Uterus (tissue), 4 donors: ENCODE results near the gene ELMO1. TPM values are rescaled to one million over a fixed set of nuclear protein-coding genes. Genes with fewer than 3 reads are reported as not detected.

ENCODE experiments used
- DNase-seq, 2 donors: peaks; one replicate each; pipeline ENCODE4 v3.0.0-alpha.2; 2019 to 2020
- H3K27ac ChIP-seq, 2 donors: fragments of 200-600 bp; sonication (generic); 1 replicate in 1 of 2; 2 replicates in 1 of 2; pipeline ENCODE4 v1.5.1; 2016 to 2018
- H3K27me3 ChIP-seq, 2 donors: fragments of 200-600 bp; sonication (generic); one replicate each; pipeline ENCODE4 v1.5.1; 2018 to 2019; ENCODE audit warnings: control low read depth in 1 of 2
- H3K36me3 ChIP-seq, 2 donors: fragments of 200-600 bp; sonication (generic); one replicate each; pipeline ENCODE4 v1.5.1; 2019; ENCODE audit warnings: control low read depth in 1 of 2
- H3K4me1 ChIP-seq, 2 donors: fragments of 200-600 bp; sonication (generic); one replicate each; pipeline ENCODE4 v1.5.1; 2018 to 2019; ENCODE audit warnings: control low read depth in 1 of 2
- H3K4me3 ChIP-seq, 2 donors: fragments of 200-600 bp; sonication (generic); 1 replicate in 1 of 2; 2 replicates in 1 of 2; pipeline ENCODE4 v1.5.1; 2018 to 2019; ENCODE audit warnings: mild to moderate bottlenecking in 1 of 2
- H3K9me3 ChIP-seq, 2 donors: fragments of 200-600 bp; sonication (generic); one replicate each; pipeline ENCODE4 v1.5.1; 2019; ENCODE audit warnings: control low read depth in 1 of 2
- POLR2A ChIP-seq, 2 donors: fragments of 450-650 bp; IDR thresholded peaks; one replicate each; pipeline ENCODE4 v1.6.1; 2016; ENCODE audit warnings: antibody characterized with exemption in 2 of 2, mild to moderate bottlenecking in 1 of 2, moderate library complexity in 1 of 2
- intact Hi-C: fragments of 100-400 bp; cut with DNase I; formaldehyde crosslinking; loops from one replicate; pipeline ENCODE4 v1.15.1; 2023; ENCODE audit warnings: low total_unique reads
- total RNA-seq, 4 donors: library from RNA; depleted of rRNA in 3 of 4; stranded (reverse); fragments of >200 nt in 3 of 4; gene quantifications; one replicate each; pipeline versions ENCODE4 v1.1.0 to v1.2.4, GENCODE V29; 2014 to 2023
- TF ChIP-seq, protein P1 (sequence below), 4 experiments: fragments of 200-600 bp in 2 of 4; fragments of 450-650 bp in 2 of 4; sonication (generic) in 2 of 4; IDR thresholded peaks; one replicate each; pipeline ENCODE4 v1.5.1; 2016 to 2019; ENCODE audit warnings: antibody characterized with exemption in 4 of 4, mild to moderate bottlenecking in 2 of 4, moderate library complexity in 1 of 4
- donor health status: DM: yes; HTN: yes; CAD: no.

The ELMO1 gene
- total RNA-seq, 4 donors from 2014 or later, result 37.9 to 64.7 (median 55.5) TPM

DNA sequence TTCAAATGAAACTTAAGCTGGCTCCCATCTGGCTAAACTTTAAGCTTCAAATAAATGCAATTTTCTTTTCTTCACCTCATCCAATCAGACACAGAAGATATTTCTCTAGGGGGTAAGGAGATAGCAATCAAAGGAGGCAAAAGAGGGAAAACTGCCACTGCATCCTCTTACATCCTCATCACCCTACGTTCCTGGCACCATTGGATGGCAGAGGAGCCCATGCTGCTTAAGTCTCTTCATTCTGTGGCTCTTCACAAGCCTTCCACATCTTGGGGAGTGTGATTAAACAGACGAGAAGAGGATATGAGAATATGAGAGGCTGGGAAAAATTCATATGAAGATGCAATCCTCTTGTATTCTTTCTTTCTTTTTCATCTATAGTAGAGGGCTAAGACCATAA, 378.6 kb downstream of the ELMO1 start:
- DNase-seq, result no peak
- no peaks in the 10 kb centered on the region for H3K9me3 ChIP-seq
- TF ChIP-seq POLR2A (IDR thresholded peaks at IDR 0.05), result no peak
- TF ChIP-seq, protein P1, sequence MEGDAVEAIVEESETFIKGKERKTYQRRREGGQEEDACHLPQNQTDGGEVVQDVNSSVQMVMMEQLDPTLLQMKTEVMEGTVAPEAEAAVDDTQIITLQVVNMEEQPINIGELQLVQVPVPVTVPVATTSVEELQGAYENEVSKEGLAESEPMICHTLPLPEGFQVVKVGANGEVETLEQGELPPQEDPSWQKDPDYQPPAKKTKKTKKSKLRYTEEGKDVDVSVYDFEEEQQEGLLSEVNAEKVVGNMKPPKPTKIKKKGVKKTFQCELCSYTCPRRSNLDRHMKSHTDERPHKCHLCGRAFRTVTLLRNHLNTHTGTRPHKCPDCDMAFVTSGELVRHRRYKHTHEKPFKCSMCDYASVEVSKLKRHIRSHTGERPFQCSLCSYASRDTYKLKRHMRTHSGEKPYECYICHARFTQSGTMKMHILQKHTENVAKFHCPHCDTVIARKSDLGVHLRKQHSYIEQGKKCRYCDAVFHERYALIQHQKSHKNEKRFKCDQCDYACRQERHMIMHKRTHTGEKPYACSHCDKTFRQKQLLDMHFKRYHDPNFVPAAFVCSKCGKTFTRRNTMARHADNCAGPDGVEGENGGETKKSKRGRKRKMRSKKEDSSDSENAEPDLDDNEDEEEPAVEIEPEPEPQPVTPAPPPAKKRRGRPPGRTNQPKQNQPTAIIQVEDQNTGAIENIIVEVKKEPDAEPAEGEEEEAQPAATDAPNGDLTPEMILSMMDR (IDR thresholded peaks at IDR 0.05), result no peak
- H3K36me3 ChIP-seq, result no peaks in the 10 kb centered on the region
- no peaks in the 10 kb centered on the region for H3K4me1 ChIP-seq
- H3K27me3 ChIP-seq, result no peaks in the 10 kb centered on the region
- intact Hi-C loops, result no loop called here
- no peak overlapping the region for H3K4me3 ChIP-seq
- no peak overlapping the region for H3K27ac ChIP-seq

DNA sequence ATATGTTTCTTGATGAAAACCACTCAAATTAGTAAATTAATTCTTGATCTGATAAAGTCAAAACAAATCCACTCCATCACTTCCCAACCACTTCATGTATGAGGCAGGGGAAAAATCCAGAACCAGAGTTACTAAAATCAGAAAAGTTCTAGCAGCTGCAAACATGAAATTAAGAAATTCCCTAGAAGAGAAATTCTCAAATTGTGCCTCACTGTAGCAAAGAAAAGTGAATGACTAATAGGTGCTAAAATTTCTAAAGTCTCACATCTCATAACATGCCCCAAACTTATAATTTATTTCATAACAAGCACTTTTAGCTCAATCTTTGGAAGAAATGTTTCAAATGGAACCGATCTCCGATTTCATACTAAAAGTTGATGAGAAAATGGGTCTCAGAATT, 379.3 kb downstream of the ELMO1 start:
- no peak for DNase-seq
- intact Hi-C loops, result no loop called here
- H3K9me3 ChIP-seq, result no peaks in the 10 kb centered on the region

DNA sequence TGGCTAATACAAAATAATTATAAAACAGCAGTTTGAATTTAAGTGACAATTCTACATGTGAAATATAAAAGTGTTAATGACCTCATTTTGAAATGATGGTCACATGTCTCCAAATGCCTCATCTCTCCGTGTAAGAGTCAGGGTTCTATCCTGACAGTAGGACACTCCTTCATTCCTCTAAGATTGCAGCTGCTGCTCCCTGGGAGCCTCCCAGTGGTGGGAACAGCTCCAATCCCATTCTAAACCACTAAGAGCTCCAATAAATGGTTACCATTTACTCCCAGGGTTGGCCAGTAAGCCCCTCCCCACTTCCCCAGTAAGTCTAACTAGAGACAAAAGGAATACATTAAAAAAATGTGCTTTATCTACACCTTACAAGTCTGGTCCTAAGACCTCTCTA, 379.8 kb downstream of the ELMO1 start:
- Histone ChIP-seq H3K9me3 (no peaks in the 10 kb centered on the region), H3K27me3 (no peaks in the 10 kb centered on the region), H3K36me3 (no peaks in the 10 kb centered on the region), H3K4me1 (no peaks in the 10 kb centered on the region), H3K27ac (no peak overlapping the region), H3K4me3 (no peak overlapping the region)
- no peak for DNase-seq
- intact Hi-C loops, result no loop called here
- no peak for TF ChIP-seq POLR2A (IDR thresholded peaks at IDR 0.05)
- TF ChIP-seq, protein P1 (IDR thresholded peaks at IDR 0.05), result no peak

More for the DNA sequence above, 379.3 kb downstream of the ELMO1 start:
- TF ChIP-seq, protein P1 (IDR thresholded peaks at IDR 0.05), result no peak
- no peak for TF ChIP-seq POLR2A (IDR thresholded peaks at IDR 0.05)
- no peaks in the 10 kb centered on the region for H3K27me3 ChIP-seq
- no peak overlapping the region for H3K27ac ChIP-seq
- no peaks in the 10 kb centered on the region for H3K4me1 ChIP-seq
- no peaks in the 10 kb centered on the region for H3K36me3 ChIP-seq
- no peak overlapping the region for H3K4me3 ChIP-seq

DNA sequence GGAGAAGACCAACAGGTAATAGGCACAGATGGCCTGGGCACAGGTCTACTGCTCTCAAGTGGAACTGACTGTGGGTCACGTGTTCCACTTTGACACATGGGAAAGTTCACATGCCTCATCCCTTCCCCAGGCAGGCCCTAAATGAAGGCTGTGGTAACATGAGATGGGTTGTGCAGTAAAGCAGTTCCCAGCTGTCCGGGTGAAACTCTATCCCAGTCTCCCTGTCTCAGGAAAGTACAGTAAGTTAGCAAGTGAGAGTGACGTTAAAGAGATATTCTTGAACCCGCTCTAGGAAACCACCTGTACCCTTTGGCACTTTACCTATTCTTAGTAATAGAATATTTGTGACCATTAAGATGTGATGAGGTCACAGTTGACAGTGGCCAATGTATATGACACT, 380.6 kb downstream of the ELMO1 start:
- no peak overlapping the region for H3K27ac ChIP-seq
- no peaks in the 10 kb centered on the region for H3K27me3 ChIP-seq
- H3K4me3 ChIP-seq, result no peak overlapping the region
- no peak for TF ChIP-seq POLR2A (IDR thresholded peaks at IDR 0.05)
- TF ChIP-seq, protein P1 (IDR thresholded peaks at IDR 0.05), result no peak
- intact Hi-C loops, result no loop called here
- DNase-seq, result no peak
- no peaks in the 10 kb centered on the region for H3K9me3 ChIP-seq
- no peaks in the 10 kb centered on the region for H3K36me3 ChIP-seq
- H3K4me1 ChIP-seq, result no peaks in the 10 kb centered on the region

DNA sequence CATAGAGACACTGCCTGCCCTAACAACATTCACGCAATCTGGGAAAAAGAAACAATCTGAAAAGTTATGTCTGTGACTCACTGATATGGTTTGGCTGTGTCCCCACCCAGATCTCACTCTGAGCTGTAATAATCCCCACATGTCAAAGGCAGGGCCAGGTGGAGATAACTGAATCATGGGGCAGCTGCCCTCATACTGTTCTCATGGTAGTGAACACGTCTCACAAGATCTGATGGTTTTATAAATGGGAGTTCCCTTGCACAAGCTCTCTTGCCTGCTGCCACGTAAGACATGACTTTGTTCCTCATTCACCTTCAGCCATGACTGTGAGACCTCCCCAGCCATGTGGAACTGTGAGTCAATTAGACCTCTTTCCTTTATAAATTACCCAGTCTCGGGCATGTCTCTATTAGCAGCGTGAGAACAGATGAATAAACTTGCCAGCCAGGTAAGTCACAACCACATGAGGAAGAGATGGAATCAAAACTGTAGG, 382.8 kb downstream of the ELMO1 start:
- Histone ChIP-seq H3K9me3 (no peaks in the 10 kb centered on the region), H3K4me1 (no peaks in the 10 kb centered on the region), H3K4me3 (no peak overlapping the region), H3K27me3 (no peaks in the 10 kb centered on the region), H3K36me3 (no peaks in the 10 kb centered on the region), H3K27ac (no peak overlapping the region)
- TF ChIP-seq, protein P1 (IDR thresholded peaks at IDR 0.05), result no peak
- no peak for TF ChIP-seq POLR2A (IDR thresholded peaks at IDR 0.05)
- no peak for DNase-seq
- intact Hi-C loops, result no loop called here
